Activated CD8-positive, alpha-beta memory T cell treated with anti-CD3 and anti-CD28 coated beads for 4 hours (primary cell): Measurements from ENCODE around the gene UCN.
"Not testable (repeated sequence)": the region's sequence is repeated elsewhere in the genome, so short reads cannot be mapped to it uniquely, and the experiment has no call there.

ENCODE experiments used
- DNase-seq, 2 donors: peaks; one replicate each; pipeline ENCODE4 v3.0.0-alpha.2; 2020; ENCODE audit warnings: low read depth in 2 of 2

Gene UCN

DNA sequence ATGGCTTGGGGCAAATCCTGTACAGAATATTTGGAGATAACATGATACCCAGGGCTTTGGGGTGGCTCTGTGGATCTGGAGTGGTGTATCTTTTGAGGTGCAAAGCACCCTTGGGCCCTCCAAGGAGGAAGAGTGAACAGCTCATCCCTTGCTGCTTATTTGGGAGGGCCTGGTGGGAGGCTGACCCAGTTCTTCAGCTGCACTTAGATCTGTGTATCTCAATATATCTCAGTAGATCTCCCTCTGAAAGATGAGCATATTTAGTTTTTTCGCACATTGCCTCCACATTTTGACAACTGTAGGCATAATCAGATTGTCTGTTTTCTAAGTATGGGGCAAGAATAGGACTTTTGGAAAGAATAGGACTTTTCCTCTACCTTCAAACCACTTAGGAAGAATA lies 23.2 kb downstream of the UCN start:
- DNase-seq: no peak

DNA sequence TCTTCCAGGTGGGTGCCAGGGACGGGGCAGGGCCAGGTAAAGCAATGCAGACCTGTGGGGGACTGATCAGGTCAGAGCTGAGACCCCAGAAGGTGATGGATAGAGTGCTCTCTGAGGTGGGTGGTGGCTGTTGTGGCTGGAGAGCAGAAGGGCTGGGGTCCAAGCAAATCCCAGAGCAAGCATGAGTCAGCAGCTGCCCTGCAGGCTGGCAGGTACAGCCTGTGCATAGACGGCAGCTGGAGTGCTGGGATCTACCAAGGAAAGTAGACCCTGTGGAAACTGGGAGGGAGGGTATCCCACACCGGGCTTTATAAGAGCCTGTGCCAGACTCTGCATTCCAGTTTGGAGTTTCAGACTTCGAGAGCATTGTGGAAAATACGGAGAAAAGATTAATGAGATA lies 25.4 kb downstream of the UCN start:
- DNase-seq: no peak

DNA sequence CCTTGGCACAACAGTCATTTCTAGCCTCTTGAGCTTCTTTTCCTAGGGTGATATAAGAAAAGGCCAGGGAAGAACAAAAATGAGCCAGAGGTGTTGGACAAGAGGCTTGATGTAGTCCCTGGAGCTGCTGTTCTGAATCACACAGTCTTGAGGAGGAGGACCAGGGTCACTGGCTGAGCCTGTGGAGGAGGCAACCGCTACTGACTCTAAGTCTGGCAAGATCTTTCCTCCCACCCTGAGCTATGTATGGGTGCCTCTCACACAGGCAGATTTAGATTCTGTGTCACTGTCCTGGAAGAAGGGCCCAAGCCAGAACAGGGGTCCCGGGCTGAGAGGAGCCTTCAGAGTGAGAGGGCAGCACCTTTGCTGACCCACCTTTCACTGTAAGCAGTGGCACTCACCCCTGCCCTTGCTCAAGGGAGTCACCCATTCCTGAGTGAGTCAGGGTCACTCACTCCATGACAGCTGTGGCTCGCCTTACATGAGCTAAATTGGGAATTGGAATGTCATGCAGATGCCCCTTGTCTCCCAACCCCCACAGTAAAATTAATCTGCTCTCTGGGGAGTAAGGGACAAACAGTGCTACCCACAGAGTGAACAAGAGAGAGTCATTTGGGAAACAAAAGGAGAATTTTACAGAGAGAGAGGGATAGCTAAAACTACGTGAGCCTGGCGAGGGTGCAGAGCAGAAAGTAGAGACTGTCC lies 26.2 kb downstream of the UCN start, which contains the start of gene TRIM54:
TRIM54 (plus strand) TSS at position 575 of the 705 bp plus-strand sequence. CDS start 303 bp downstream, outside the sequence.
- DNase-seq: no peak

DNA sequence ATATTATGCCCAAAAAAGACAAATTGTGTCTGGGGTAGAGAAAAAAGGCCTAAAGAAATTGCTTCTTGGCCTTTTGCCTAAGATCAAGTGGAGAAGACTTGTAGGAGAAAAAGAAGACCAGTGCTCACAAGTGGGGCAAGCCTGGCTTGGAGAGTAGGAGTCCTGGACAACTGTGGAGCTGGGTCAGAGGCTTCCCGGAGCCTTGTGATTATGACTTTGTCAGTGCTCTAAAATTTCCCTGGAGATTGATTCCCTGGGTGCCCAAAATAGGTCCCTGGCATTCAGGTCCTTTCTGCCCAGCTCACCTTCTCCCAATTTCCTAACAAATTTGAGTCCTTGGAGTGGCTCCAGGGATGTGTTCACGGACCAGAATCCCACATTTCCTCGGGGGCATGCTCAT lies 26.8 kb downstream of the UCN start:
- DNase-seq: no peak

DNA sequence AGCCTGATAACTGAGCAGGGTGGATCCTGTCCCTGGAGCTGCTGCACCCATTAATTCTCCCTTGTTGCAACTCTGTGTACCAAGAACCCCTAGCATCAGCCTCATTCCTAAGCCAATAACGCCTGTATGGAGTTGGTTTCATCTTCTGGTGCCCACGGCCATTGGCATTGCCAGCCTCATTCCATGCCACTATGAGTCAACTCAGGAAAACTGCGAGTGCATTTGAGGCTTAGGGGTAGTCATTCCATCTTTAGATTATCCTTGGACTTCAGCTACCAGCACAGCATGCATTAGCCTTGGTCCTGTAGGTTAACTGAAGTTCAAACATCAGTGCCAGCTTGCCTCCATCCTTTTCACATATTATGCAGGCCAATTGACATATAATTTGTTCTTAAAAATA lies 27.4 kb downstream of the UCN start:
- DNase-seq: no peak

DNA sequence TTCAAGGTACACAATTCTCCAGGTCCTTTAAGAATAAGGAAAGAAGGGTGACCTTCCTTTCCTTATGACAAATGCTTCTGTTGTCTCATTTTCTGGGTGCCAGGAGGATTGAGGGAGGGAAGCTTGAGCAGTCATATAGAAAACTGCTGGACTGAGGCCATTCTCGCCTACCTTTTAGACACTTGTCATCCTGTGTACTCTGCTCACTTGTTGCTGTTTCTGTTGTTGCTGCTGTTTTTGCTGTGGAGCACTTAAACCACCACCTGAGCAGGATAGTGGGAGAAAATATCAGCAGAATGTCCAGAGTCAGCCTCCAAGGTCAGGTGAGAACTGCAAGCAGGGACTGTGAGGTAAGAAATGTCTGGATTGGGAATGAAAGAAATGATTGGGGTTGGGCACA lies 30.2 kb downstream of the UCN start:
- DNase-seq: no peak

DNA sequence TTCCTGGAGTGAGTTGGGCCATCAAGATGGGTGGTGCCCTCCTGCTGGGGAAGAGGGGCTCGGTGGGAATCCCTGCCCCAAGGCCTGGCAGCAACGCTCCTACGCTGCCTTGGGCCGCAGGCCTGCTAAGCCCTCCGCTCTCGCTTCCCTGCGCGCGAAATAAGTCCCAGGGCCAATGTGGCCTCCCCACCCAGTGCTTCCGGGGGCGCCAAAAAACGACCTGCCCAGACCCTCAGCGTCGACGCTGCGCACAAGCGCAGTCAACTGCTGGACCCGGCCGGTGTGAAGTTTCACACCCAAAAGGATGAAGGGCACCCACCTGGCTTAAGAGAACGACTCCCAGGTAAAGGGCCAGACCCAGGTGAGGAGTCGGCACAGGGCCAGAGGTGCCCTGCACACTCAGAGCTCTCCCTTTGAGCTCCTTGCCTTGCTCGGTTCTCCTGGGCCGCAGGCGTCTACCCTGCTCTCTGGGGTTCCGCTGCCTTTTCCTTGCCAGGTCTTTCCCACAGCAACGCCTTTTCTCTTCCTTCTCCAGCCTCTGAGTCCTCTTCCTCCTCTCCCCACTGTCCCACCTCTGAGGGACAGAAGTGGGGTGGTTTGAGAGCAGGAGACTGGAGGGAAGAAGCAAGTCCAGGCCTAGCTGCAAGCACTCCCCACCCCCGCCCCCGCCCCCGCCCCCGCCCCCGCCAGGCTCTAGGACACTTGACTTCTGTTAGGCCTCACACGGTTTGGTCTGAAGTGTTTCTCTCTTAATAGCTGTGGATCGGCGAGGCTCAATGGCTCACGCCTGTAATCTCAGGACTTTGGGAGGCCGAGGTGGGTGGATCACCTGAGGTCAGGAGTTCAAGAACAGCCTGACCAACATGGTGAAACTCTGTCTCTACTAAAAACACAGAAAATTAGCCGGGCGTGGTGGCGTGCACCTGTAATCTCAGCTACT lies 32.8 kb downstream of the UCN start, which contains the start of gene DNAJC5G:
DNAJC5G (plus strand) TSS at position 223 of the 940 bp plus-strand sequence. CDS start 1,296 bp downstream, outside the sequence.
- DNase-seq: no peak

DNA sequence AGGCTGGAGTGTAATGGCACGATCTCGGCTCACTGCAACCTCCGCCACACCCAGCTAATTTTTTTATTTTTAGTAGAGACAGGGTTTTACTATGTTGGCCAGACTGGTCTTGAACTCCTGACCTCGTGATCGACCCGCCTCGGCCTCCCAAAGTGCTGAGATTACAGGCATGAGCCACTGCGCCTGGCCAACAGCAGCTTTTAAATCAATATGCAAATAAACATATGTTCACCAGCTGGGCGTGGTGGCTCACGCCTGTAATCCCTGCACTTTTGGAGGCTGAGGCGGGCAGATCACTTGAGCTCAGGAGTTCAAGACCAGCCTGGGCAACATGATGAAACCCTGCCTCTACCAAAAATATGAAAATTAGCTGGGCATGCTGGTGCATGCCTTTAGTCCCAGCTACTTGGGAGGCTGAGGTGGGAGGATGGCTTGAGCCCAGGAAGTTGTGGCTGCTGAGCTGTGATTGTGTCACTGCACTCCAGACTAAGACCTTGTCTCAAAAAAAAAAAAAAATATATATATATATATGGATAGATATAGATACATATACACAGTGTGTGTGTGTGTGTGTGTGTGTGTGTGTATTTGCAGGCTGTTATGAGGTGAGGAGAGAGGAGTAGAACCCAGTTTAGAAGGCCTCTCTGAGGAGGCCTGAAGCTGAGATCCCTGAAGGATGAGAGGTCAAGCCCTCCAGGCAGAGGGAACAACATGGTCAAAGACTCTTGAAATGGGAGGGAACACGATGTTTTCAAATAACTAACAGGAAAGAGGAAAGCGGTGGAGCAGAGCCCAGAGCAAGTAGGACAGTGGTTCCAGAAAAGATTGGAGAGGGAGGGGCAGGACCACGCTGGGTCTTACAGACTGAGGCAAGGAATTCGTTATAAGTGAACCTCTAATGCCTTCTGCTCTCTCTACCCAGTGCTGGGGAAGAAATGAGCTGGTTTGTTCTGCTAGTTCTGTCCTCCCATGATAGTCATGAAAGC lies 35.4 kb downstream of the UCN start:
- not testable (repeated sequence) for DNase-seq

DNA sequence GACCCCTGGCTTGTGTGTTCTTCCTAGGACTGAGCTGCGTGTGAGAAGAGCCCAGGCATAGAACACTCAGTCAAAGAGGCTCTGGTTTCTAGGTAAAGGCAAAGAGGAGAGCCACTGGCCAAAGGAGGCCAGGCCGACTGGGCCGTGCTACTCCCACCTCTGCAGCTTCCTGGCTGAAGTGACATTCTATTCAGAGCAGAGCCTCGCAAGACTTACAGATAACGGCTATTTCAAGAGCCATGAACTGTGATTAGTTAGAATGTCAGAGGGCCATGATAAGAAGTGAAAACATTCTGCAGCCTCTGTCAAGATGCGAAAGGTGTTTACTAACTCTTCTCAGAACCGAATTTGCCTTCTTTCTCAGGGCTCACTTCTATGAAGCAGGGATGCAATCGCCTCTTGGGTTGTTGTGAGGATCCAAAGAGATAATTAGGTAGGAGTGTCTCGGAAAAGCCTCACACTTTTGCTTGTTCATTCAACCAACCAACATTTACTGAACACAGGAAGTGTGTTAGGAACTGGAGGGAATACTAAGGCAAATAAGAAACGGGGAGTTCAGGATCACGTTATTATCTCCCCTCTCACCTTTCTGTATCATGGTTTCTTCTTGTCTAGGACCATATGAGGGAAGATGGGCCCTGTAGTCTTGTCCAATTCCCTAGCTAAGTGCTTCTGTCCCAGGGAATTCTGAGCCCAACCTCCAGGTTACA lies 36.5 kb downstream of the UCN start:
- DNase-seq: no peak

DNA sequence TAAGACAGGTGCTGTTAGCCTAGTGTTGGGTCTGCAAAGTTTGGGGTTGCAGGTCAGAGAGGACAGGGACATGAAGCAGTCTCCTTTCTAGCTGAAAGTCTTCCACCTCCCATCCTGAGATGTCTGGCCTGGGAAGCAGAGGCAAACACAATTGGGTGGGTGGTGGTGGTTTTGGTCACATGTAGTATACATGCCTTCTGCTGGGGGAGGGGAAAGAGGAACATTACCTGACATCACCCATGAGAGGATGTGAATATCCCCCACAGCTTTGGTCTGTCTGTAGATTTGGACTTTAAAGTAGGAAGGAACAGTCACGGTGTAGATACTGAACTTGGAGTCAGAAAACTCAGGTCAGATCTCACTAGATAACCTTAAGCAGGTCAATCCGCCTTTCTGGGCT lies 37.6 kb downstream of the UCN start:
- DNase-seq: no peak

DNA sequence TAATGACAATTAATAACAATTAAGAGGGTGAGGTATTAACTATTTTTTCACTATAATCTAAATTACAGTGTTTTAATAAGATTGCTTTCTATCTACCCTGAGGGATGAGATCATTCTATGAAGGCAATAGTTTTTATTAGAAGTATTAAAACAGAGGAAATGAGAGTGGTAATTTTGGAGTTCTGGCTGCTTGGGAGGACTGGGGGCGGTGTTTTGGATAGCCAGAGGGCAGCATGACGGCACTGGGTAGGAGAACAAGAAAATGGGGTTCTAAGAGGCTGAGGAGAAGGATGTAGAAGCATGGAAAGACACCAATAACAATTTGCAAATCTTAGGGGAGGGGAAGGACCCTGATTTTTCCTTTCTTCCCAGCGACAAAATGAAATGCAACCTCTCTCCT lies 38.1 kb downstream of the UCN start:
- no peak for DNase-seq

DNA sequence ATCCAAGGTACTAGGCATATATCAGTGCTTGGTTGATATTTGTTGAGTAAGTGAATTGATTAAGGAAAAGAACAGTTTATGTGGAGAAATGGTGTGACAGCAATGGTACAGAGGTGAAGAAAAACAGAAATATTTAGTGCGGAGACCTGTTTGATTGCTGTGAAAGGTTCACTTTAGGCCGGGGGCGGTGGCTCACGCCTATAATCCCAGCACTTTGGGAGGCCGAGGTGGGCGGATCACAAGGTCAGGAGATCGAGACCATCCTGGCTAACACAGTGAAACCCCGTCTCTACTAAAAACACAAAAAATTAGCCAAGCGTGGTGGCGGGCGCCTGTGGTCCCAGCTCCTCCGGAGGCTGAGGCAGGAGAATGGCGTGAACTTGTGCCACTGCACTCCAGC lies 39.9 kb downstream of the UCN start:
- DNase-seq: not testable (repeated sequence)

DNA sequence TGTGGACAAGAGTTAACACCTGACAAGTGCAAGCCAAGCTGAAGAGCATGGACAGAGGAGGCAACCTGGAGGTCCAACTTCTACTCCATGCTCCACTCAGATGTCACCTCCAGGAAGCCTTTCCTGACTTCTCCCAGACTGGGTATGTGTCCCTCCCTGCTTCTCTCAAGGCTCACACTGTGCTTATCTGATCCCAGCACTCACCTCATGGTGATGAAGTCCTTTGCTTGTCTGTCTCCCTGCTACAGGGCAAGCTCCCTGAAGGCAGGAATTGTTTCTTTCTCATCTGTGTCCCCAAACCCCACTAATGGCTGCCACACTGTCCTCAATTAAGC lies 42.7 kb downstream of the UCN start:
- no peak for DNase-seq

DNA sequence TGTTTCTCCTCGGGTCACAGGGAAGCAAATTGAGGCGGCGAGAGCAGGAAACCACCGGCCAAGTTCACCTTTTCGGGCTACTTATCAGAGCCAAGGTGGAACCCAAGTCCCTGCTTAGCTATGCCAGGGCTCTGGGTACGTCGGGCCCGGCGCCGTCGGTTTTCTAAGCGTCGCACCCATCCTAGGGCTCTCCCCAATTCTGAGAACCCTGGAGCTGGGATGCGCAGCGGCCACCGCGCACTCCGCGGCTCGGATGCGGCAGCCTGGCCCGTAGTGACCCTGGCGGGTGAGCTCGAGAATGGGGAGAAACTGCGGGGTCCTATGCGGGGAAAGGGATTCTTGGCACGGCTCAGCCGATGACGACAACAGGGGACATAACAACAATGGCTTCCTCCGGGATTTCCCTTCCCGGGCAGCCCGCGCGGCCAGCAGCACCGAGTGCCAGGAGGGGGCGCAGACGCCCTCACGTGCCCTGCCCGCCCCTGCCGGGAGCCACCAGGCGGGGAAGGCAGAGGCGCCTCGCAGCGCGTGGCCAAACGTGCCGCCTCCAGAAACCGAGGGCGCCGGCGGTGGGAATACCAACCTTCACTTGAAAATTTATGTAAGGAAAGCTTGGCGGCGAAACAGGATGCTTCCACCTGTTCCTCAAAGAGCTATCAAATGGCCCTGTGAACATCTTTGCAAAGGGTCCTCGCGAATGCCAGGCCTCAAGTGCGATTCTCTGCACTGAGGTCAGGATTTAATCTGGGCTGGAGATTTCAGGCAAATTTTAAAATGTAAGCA lies 43.3 kb downstream of the UCN start:
- DNase-seq: peak; percentile 20 to 22

DNA sequence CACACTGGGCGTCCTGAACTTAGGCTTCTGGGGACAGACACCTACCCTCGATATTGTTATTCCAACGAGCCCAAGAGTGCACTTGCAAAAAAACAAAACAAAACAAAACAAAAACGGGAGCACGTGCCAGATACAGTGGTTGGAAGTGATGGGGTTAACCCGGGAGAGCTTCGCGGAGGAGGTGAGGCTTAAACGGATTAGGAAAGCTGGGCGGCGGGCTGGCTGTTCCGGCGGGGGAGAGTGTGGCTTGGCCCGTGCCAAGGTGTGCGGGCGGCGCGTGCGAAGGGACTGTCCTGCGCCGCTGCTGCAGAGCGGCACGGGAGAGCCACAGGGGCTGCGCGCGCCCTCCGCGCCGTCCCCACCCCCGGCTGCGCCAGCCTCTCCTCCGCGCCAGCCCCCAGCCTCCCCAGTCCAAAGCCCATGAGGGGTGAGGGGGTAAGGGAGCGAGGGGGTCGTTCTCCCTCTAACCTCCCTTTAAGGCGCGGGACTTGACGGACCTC lies 43.9 kb downstream of the UCN start:
- no peak for DNase-seq

DNA sequence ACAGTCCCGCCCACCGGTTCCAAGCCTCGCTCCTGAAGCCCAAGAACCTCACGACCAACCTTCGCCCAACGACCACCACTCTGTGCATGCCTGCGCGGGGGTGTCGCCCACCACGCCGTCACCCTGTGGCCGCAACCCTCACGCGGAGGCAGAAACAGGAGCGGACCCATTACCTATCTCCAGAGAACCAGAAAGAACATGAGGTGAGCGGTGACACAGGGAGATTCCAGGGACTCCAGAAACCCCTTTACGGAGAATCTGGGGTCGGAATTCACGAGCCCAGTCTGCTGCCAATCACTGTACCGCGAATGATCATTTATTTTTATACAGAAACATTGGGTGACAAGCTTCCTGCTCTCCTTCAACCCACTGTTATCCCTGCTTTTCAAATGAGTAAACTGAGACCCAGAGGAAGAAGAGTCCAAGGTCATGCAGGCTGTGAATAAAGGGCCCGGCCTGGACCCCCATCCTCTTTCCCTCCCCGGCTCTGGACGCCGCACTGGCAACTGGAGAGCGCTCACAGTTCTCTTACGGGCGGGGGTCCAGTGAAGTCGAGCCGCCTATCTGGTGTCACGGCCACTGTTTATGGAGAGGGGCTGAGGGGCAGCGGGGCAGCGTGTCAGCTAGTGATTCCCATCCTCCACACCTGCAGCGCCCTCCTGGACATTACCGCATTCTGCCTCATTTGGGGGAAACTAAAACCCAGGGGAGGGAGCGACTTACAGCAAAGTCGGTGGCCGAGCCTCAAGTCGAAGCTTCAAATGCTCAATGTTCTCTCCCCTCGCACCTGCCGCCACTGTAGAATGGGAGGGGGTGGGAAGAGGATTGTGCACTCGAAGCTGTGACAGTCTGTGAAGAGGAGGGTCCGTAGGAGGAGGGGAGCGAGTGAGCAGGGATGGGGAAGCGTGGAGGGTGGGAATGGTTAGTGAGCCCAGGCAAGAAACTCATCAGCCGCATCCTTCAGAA lies 44.7 kb downstream of the UCN start:
- no peak for DNase-seq

DNA sequence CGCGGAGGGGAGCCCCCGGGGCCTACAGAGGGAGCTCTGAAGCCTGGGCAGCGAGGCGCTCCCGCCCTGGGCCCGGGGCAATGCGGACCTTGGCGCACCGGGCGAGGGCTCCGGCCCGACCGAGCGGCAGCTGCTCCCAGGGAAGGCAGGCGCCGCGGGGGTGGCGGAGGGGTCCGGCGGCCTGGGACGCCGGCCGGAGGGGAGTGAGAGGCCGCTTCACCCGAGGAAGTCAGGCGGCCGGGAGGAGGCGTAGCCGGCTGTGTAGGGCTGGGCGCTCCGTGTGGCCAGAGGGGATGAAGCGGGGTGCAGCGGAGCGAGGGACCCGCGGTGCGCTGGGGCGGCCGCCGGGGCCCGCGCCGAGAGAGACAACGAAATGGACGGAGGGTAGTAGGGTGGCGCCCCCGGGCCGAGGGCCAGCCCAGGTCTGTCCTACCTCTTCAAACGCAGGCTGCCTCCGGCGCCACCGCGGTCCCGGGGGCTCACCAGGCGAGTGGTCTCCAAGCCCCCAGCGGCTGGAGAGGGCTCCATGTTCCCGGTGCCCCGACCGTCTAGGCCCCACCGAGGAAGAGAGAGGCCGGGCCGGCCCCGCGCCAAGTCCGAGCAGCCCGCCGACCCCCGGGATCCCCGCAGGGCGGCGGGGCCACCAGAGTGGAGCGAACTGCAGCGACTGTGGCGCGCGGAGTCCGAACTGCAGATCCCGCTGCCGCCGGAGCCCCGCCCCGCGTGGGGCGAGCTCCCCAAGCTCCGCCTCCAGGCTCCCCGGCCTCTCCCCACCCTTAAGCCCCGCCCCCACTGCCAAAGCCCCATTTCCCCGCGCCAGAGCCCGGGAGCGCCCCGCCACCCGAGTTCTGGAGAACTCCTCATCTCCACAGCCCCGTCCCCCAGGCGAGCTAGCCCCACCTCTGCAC lies 45.6 kb downstream of the UCN start, which contains the start of gene SLC30A3:
SLC30A3 (minus strand) TSS at position 669 of the 908 bp plus-strand sequence; CDS start at position 528, 141 bp downstream.
- peak; percentile 35 to 42 for DNase-seq

DNA sequence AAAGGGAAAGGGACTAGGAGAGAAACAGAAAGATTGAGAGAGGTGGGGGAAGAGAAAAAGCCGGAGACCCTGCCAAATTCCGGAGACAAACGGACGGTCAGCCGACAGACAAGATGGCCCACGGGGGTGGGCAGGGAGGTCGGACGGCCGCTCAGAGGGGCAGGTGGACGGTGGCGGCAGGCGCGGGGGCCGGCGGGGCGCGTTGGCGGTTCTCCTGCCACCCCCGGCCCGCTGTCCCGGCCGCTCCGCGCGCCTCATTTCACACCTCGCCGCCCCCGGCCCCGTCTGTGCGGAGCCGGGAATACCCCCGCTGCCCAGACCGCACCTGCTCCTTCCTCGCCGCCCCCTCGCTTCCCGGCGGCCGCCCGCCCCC lies 46.3 kb downstream of the UCN start:
- no peak for DNase-seq
